Measurements from ENCODE around the gene GLIS1. TPM values are rescaled to one million over a fixed set of nuclear protein-coding genes. Genes with fewer than 3 reads are reported as not detected.

Gene GLIS1
- total RNA-seq, 1 experiment from 2014 or later, result 0.13 TPM

DNA sequence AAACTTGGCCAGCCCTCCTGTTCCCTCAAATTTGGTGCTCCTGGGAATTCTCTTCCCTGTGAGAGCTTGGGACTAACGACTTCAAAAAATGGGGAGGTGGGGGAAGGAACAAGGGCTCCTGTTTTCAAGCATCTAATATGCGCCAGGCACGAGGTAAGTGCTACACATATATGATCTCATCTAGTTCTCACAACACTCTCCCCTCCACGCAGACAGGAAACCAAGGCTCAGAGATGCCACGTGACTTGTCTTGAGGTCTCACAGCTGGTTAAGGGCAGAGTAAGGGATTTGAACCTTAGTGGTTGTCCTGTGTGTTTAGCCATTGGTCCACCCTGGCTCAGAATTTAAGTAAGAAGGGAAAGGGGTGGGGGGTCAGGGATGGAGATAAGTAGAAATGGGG is 153.8 kb downstream of the GLIS1 start:
- TF ChIP-seq, protein P1, sequence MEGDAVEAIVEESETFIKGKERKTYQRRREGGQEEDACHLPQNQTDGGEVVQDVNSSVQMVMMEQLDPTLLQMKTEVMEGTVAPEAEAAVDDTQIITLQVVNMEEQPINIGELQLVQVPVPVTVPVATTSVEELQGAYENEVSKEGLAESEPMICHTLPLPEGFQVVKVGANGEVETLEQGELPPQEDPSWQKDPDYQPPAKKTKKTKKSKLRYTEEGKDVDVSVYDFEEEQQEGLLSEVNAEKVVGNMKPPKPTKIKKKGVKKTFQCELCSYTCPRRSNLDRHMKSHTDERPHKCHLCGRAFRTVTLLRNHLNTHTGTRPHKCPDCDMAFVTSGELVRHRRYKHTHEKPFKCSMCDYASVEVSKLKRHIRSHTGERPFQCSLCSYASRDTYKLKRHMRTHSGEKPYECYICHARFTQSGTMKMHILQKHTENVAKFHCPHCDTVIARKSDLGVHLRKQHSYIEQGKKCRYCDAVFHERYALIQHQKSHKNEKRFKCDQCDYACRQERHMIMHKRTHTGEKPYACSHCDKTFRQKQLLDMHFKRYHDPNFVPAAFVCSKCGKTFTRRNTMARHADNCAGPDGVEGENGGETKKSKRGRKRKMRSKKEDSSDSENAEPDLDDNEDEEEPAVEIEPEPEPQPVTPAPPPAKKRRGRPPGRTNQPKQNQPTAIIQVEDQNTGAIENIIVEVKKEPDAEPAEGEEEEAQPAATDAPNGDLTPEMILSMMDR (conservative IDR thresholded peaks at IDR 0.05; ENCODE audit: low read depth, low read length), result no peak
- no peak for TF ChIP-seq EZH2 (IDR thresholded peaks at IDR 0.05; ENCODE audit: borderline replicate concordance, low read depth, low read length, poor library complexity, severe bottlenecking)
- intact Hi-C loops (cut with micrococcal nuclease; ENCODE audit: unreplicated experiment), result no loop called here
- DNase-seq (ENCODE audit: low spot score), result no peak

DNA sequence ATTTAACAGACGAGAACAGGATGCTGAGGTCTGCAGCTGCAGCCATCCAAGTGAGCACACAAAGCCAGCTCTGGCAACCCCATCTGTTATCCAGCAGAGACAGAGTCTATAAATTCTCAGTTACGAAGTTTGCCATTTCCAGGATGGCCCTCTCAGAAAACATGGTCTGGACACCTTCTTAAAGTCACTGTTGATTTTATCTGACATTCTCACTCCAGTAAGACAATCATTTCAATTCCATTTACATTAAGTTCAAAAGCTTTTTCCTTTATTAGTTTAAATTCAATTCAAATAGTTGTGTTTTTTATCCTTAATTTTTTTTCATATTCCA is 154.2 kb downstream of the GLIS1 start:
- TF ChIP-seq EZH2 (IDR thresholded peaks at IDR 0.05; ENCODE audit: borderline replicate concordance, low read depth, low read length, poor library complexity, severe bottlenecking), result no peak
- TF ChIP-seq, protein P1 (conservative IDR thresholded peaks at IDR 0.05; ENCODE audit: low read depth, low read length), result no peak
- no peaks in the 10 kb centered on the region for H3K9me3 ChIP-seq (ENCODE audit: low read depth, low read length, poor library complexity, severe bottlenecking)
- H3K27me3 ChIP-seq (replicated peaks; ENCODE audit: insufficient read depth, low read depth, low read length, poor library complexity), result no peaks in the 10 kb centered on the region
- H3K27ac ChIP-seq (ENCODE audit: low read depth, low read length, poor library complexity, severe bottlenecking), result no peak overlapping the region
- H3K4me3 ChIP-seq (ENCODE audit: low read depth, low read length, poor library complexity, severe bottlenecking), result no peak overlapping the region
- no peaks in the 10 kb centered on the region for H3K36me3 ChIP-seq (ENCODE audit: insufficient read depth, low read length, poor library complexity, severe bottlenecking)
- no TSS peak for BruUV-seq (replicated peaks)
- no peak for DNase-seq (ENCODE audit: low spot score)
- no peaks in the 10 kb centered on the region for H3K4me1 ChIP-seq (ENCODE audit: insufficient read depth, low read length, poor library complexity, severe bottlenecking)
- CTCF ChIA-PET, result no interaction called here
- POLR2A ChIA-PET (ENCODE audit: low non-redundant PET), result no interaction called here
- intact Hi-C loops (cut with micrococcal nuclease; ENCODE audit: unreplicated experiment), result no loop called here

More for the DNA sequence above, 153.8 kb downstream of the GLIS1 start:
- Histone ChIP-seq H3K4me3 (ENCODE audit: low read depth, low read length, poor library complexity, severe bottlenecking) (no peak overlapping the region), H3K27ac (ENCODE audit: low read depth, low read length, poor library complexity, severe bottlenecking) (no peak overlapping the region), H3K36me3 (ENCODE audit: insufficient read depth, low read length, poor library complexity, severe bottlenecking) (no peaks in the 10 kb centered on the region), H3K27me3 (replicated peaks; ENCODE audit: insufficient read depth, low read depth, low read length, poor library complexity) (no peaks in the 10 kb centered on the region), H3K4me1 (ENCODE audit: insufficient read depth, low read length, poor library complexity, severe bottlenecking) (peaks cover 2% of the 10 kb centered on the region), H3K9me3 (ENCODE audit: low read depth, low read length, poor library complexity, severe bottlenecking) (no peaks in the 10 kb centered on the region)
- ChIA-PET POLR2A (ENCODE audit: low non-redundant PET) (no interaction called here), CTCF (no interaction called here)
- BruUV-seq (replicated peaks), result no TSS peak

- CTCF ChIA-PET, result no interaction called here
- DNase-seq (ENCODE audit: low spot score), result no peak
- H3K9me3 ChIP-seq (ENCODE audit: low read depth, low read length, poor library complexity, severe bottlenecking), result no peaks in the 10 kb centered on the region
- intact Hi-C loops (cut with micrococcal nuclease; ENCODE audit: unreplicated experiment), result no loop called here
- no peak overlapping the region for H3K4me3 ChIP-seq (ENCODE audit: low read depth, low read length, poor library complexity, severe bottlenecking)
- no peak overlapping the region for H3K27ac ChIP-seq (ENCODE audit: low read depth, low read length, poor library complexity, severe bottlenecking)
- POLR2A ChIA-PET (ENCODE audit: low non-redundant PET), result no interaction called here
- TF ChIP-seq EZH2 (IDR thresholded peaks at IDR 0.05; ENCODE audit: borderline replicate concordance, low read depth, low read length, poor library complexity, severe bottlenecking), result no peak
- TF ChIP-seq, protein P1 (conservative IDR thresholded peaks at IDR 0.05; ENCODE audit: low read depth, low read length), result no peak
- H3K27me3 ChIP-seq (replicated peaks; ENCODE audit: insufficient read depth, low read depth, low read length, poor library complexity), result no peaks in the 10 kb centered on the region
- H3K4me1 ChIP-seq (ENCODE audit: insufficient read depth, low read length, poor library complexity, severe bottlenecking), result no peaks in the 10 kb centered on the region
- BruUV-seq (replicated peaks), result no TSS peak
- H3K36me3 ChIP-seq (ENCODE audit: insufficient read depth, low read length, poor library complexity, severe bottlenecking), result no peaks in the 10 kb centered on the region
These were observed 154.8 kb downstream of the GLIS1 start for GRCh38 chr1:53583868-53584776.

Data from A673 (cell line).